ENCODE measurements around the gene GIGYF1. TPM values are rescaled to one million over a fixed set of nuclear protein-coding genes. Genes with fewer than 3 reads are reported as not detected.

GIGYF1 gene
- total and polyA plus RNA-seq, 2 of the 13 experiments (the other 11 are each of a cell fraction or from before 2014, with no cell fraction given) = 7.6 to 16.1 TPM

DNA sequence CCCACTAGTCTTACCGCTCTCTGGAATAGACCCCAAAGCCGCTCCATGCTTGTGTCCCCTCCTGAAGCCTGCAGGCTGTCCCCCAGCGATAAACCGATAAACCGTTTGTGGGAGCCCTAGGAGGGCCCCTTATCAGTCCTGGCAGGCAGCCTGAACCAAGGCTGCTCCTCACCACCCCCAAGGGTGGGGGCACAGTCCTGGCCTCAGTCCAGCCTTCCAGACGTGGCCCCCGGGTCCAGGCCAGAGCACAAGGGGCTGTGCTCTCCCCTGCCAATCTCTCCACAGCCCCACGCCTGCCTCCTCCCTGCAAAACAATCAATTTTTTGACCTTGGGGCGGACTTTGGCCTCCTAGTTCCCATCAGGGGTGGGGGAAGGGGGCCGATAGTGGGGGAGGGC, 52.6 kb downstream of the GIGYF1 start, which contains the start of gene TFR2 (continued):
- TF ChIP-seq, protein P1, sequence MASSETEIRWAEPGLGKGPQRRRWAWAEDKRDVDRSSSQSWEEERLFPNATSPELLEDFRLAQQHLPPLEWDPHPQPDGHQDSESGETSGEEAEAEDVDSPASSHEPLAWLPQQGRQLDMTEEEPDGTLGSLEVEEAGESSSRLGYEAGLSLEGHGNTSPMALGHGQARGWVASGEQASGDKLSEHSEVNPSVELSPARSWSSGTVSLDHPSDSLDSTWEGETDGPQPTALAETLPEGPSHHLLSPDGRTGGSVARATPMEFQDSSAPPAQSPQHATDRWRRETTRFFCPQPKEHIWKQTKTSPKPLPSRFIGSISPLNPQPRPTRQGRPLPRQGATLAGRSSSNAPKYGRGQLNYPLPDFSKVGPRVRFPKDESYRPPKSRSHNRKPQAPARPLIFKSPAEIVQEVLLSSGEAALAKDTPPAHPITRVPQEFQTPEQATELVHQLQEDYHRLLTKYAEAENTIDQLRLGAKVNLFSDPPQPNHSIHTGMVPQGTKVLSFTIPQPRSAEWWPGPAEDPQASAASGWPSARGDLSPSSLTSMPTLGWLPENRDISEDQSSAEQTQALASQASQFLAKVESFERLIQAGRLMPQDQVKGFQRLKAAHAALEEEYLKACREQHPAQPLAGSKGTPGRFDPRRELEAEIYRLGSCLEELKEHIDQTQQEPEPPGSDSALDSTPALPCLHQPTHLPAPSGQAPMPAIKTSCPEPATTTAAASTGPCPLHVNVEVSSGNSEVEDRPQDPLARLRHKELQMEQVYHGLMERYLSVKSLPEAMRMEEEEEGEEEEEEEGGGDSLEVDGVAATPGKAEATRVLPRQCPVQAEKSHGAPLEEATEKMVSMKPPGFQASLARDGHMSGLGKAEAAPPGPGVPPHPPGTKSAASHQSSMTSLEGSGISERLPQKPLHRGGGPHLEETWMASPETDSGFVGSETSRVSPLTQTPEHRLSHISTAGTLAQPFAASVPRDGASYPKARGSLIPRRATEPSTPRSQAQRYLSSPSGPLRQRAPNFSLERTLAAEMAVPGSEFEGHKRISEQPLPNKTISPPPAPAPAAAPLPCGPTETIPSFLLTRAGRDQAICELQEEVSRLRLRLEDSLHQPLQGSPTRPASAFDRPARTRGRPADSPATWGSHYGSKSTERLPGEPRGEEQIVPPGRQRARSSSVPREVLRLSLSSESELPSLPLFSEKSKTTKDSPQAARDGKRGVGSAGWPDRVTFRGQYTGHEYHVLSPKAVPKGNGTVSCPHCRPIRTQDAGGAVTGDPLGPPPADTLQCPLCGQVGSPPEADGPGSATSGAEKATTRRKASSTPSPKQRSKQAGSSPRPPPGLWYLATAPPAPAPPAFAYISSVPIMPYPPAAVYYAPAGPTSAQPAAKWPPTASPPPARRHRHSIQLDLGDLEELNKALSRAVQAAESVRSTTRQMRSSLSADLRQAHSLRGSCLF (CRISPR knock-in tag; IDR thresholded peaks at IDR 0.05; ENCODE audit: borderline replicate concordance) = no peak
- TF ChIP-seq ZNF431 (CRISPR knock-in tag; IDR thresholded peaks at IDR 0.05; ENCODE audit: borderline replicate concordance, low read depth) (0 out of 2 replicates have a peak, but pooled peaks have one; percentile 86), FOSL2 (CRISPR knock-in tag; IDR thresholded peaks at IDR 0.05) (peak; percentile 43; the same call in 1 of the 2 replicates), TBP (CRISPR knock-in tag; IDR thresholded peaks at IDR 0.05) (no peak), SNAPC2 (CRISPR knock-in tag; IDR thresholded peaks at IDR 0.05) (no peak), HOXA7 (CRISPR knock-in tag; IDR thresholded peaks at IDR 0.05) (no peak), RXRB (CRISPR knock-in tag; IDR thresholded peaks at IDR 0.05; ENCODE audit: borderline replicate concordance) (peak; percentile 78), MIER3 (CRISPR knock-in tag; IDR thresholded peaks at IDR 0.05; ENCODE audit: borderline replicate concordance) (peak; percentile 68; the same call in 1 of the 2 replicates), SKI (IDR thresholded peaks at IDR 0.05; ENCODE audit: partially characterized antibody) (no peak), ZNF224 (CRISPR knock-in tag; IDR thresholded peaks at IDR 0.05) (no peak), KLF9 (CRISPR knock-in tag; IDR thresholded peaks at IDR 0.05; ENCODE audit: low read depth) (no peak), KDM5B (CRISPR knock-in tag; IDR thresholded peaks at IDR 0.05; ENCODE audit: borderline replicate concordance) (no peak)
- TF ChIP-seq, protein P2, sequence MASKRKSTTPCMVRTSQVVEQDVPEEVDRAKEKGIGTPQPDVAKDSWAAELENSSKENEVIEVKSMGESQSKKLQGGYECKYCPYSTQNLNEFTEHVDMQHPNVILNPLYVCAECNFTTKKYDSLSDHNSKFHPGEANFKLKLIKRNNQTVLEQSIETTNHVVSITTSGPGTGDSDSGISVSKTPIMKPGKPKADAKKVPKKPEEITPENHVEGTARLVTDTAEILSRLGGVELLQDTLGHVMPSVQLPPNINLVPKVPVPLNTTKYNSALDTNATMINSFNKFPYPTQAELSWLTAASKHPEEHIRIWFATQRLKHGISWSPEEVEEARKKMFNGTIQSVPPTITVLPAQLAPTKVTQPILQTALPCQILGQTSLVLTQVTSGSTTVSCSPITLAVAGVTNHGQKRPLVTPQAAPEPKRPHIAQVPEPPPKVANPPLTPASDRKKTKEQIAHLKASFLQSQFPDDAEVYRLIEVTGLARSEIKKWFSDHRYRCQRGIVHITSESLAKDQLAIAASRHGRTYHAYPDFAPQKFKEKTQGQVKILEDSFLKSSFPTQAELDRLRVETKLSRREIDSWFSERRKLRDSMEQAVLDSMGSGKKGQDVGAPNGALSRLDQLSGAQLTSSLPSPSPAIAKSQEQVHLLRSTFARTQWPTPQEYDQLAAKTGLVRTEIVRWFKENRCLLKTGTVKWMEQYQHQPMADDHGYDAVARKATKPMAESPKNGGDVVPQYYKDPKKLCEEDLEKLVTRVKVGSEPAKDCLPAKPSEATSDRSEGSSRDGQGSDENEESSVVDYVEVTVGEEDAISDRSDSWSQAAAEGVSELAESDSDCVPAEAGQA (IDR thresholded peaks at IDR 0.05; ENCODE audit: low read depth) = no peak
- TF ChIP-seq, protein P2 (CRISPR knock-in tag; IDR thresholded peaks at IDR 0.05; ENCODE audit: borderline replicate concordance) = no peak
- TF ChIP-seq, protein P3, sequence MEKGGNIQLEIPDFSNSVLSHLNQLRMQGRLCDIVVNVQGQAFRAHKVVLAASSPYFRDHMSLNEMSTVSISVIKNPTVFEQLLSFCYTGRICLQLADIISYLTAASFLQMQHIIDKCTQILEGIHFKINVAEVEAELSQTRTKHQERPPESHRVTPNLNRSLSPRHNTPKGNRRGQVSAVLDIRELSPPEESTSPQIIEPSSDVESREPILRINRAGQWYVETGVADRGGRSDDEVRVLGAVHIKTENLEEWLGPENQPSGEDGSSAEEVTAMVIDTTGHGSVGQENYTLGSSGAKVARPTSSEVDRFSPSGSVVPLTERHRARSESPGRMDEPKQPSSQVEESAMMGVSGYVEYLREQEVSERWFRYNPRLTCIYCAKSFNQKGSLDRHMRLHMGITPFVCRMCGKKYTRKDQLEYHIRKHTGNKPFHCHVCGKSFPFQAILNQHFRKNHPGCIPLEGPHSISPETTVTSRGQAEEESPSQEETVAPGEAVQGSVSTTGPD (CRISPR knock-in tag; IDR thresholded peaks at IDR 0.05) = no peak
- TF ChIP-seq, protein P4, sequence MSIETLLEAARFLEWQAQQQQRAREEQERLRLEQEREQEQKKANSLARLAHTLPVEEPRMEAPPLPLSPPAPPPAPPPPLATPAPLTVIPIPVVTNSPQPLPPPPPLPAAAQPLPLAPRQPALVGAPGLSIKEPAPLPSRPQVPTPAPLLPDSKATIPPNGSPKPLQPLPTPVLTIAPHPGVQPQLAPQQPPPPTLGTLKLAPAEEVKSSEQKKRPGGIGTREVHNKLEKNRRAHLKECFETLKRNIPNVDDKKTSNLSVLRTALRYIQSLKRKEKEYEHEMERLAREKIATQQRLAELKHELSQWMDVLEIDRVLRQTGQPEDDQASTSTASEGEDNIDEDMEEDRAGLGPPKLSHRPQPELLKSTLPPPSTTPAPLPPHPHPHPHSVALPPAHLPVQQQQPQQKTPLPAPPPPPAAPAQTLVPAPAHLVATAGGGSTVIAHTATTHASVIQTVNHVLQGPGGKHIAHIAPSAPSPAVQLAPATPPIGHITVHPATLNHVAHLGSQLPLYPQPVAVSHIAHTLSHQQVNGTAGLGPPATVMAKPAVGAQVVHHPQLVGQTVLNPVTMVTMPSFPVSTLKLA (IDR thresholded peaks at IDR 0.05) = no peak

Data from HepG2 (cell line).